A375 (cell line): ENCODE measurements around the gene DIRAS2. TPM values are rescaled to one million over a fixed set of nuclear protein-coding genes. Genes with fewer than 3 reads are reported as not detected.

ENCODE experiments used
- total RNA-seq: library from RNA; depleted of rRNA; stranded (reverse); fragments of >200 nt; shearing (Covaris generic); gene quantifications from 2 replicates; pipeline ENCODE4 v1.2.3, GENCODE V29; 2014; rRNA removed

Gene DIRAS2
- not detected in 2 replicates for total RNA-seq

GRCh38 chr9:90642570-90643539 lies at the start of gene DIRAS2:
Gene DIRAS2, minus strand, starts transcription at chr9:90642824. Its CDS starts 28,997 bp downstream, at chr9:90613827.

Other genes starting within 250 kb of the DIRAS2 start
- gene SYK, start 159.0 kb upstream of the DIRAS2 start, total RNA-seq: 0.15 and 0.72 TPM in 2 replicates